Measurements from ENCODE around the gene ATP9B. TPM values are rescaled to one million over a fixed set of nuclear protein-coding genes. Genes with fewer than 3 reads are reported as not detected.

ATP9B gene
- total RNA-seq, 1 experiment from 2014 or later: 17.9 TPM

DNA sequence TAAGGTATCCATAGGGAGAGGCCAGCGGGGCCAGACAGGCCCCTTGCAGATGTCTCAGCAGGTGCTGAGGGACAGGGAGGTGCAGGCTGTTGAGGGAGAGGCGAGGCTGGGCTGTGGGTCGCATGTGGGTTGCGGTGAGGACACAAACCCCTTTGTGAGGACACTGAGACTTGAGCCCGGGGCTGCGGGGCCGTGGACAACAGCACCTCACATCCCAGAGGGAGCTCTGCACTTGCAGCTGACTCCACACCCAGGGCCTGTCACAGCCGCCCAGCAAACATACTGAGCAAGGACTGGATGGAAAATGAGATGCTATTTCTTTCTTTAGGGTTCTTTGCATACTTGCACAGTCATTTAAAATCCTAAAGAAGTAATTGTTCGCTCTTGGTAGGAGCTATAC lies 231.2 kb downstream of the ATP9B start:
- Histone ChIP-seq H3K27me3 (replicated peaks; ENCODE audit: insufficient read depth, low read depth, low read length, poor library complexity) (no peaks in the 10 kb centered on the region), H3K36me3 (ENCODE audit: insufficient read depth, low read length, poor library complexity, severe bottlenecking) (no peaks in the 10 kb centered on the region), H3K4me1 (ENCODE audit: insufficient read depth, low read length, poor library complexity, severe bottlenecking) (no peaks in the 10 kb centered on the region), H3K9me3 (ENCODE audit: low read depth, low read length, poor library complexity, severe bottlenecking) (no peaks in the 10 kb centered on the region), H3K27ac (ENCODE audit: low read depth, low read length, poor library complexity, severe bottlenecking) (no peak overlapping the region), H3K4me3 (ENCODE audit: low read depth, low read length, poor library complexity, severe bottlenecking) (no peak overlapping the region)
- intact Hi-C loops (cut with micrococcal nuclease; ENCODE audit: unreplicated experiment): no loop called here
- POLR2A ChIA-PET (ENCODE audit: low non-redundant PET): no interaction called here
- BruUV-seq (replicated peaks): no TSS peak
- CTCF ChIA-PET: no interaction called here
- no peak for DNase-seq (ENCODE audit: low spot score)
- TF ChIP-seq, protein P1, sequence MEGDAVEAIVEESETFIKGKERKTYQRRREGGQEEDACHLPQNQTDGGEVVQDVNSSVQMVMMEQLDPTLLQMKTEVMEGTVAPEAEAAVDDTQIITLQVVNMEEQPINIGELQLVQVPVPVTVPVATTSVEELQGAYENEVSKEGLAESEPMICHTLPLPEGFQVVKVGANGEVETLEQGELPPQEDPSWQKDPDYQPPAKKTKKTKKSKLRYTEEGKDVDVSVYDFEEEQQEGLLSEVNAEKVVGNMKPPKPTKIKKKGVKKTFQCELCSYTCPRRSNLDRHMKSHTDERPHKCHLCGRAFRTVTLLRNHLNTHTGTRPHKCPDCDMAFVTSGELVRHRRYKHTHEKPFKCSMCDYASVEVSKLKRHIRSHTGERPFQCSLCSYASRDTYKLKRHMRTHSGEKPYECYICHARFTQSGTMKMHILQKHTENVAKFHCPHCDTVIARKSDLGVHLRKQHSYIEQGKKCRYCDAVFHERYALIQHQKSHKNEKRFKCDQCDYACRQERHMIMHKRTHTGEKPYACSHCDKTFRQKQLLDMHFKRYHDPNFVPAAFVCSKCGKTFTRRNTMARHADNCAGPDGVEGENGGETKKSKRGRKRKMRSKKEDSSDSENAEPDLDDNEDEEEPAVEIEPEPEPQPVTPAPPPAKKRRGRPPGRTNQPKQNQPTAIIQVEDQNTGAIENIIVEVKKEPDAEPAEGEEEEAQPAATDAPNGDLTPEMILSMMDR (conservative IDR thresholded peaks at IDR 0.05; ENCODE audit: low read depth, low read length): no peak
- no peak for TF ChIP-seq EZH2 (IDR thresholded peaks at IDR 0.05; ENCODE audit: borderline replicate concordance, low read depth, low read length, poor library complexity, severe bottlenecking)

DNA sequence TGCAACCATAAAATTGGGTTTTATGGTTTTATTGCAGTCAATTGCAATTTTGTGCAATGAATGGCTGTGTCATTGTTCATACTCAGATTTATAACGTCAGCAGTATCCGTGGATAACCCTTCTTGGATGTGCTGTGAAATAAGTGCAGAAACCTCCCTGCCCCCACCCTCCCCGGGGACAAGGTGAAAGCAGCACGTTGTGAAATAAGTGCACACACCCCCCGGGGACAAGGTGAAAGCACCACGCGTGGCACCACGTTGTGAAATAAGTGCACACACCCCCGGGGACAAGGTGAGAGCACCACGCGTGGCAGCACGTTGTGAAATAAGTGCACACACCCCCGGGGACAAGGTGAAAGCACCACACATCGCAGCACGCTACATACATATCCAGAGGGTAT lies 232.9 kb downstream of the ATP9B start:
- TF ChIP-seq, protein P1 (conservative IDR thresholded peaks at IDR 0.05; ENCODE audit: low read depth, low read length): no peak
- no peak for TF ChIP-seq EZH2 (IDR thresholded peaks at IDR 0.05; ENCODE audit: borderline replicate concordance, low read depth, low read length, poor library complexity, severe bottlenecking)
- H3K4me3 ChIP-seq (ENCODE audit: low read depth, low read length, poor library complexity, severe bottlenecking): no peak overlapping the region
- intact Hi-C loops (cut with micrococcal nuclease; ENCODE audit: unreplicated experiment): no loop called here
- no peak for DNase-seq (ENCODE audit: low spot score)
- POLR2A ChIA-PET (ENCODE audit: low non-redundant PET): no interaction called here
- no peaks in the 10 kb centered on the region for H3K9me3 ChIP-seq (ENCODE audit: low read depth, low read length, poor library complexity, severe bottlenecking)
- BruUV-seq (replicated peaks): no TSS peak
- CTCF ChIA-PET: no interaction called here
- no peaks in the 10 kb centered on the region for H3K27me3 ChIP-seq (replicated peaks; ENCODE audit: insufficient read depth, low read depth, low read length, poor library complexity)
- no peaks in the 10 kb centered on the region for H3K36me3 ChIP-seq (ENCODE audit: insufficient read depth, low read length, poor library complexity, severe bottlenecking)
- H3K4me1 ChIP-seq (ENCODE audit: insufficient read depth, low read length, poor library complexity, severe bottlenecking): no peaks in the 10 kb centered on the region
- no peak overlapping the region for H3K27ac ChIP-seq (ENCODE audit: low read depth, low read length, poor library complexity, severe bottlenecking)

DNA sequence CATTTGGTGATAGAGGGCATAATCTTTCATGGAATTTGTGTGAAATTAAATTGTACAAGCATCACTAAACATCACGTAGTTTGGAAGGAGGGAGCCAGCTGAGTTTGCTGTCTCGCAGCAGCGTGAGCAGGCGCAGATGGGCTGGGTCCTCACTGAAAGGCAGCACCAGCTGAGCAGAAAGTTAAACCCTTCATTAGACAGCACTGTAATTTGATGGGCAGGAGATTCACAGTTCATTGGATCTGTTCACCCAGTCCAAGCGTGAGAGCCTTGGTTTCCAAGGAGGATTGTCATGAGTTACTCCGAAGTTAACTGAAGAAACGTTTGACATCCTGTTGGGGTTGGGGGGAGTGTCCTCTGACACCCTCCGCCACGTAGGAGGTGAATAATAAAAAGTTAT lies 236.7 kb downstream of the ATP9B start:
- intact Hi-C loops (cut with micrococcal nuclease; ENCODE audit: unreplicated experiment): no loop called here

More for the DNA sequence above, 236.7 kb downstream of the ATP9B start:
- H3K36me3 ChIP-seq (ENCODE audit: insufficient read depth, low read length, poor library complexity, severe bottlenecking): no peaks in the 10 kb centered on the region
- no peaks in the 10 kb centered on the region for H3K9me3 ChIP-seq (ENCODE audit: low read depth, low read length, poor library complexity, severe bottlenecking)
- H3K27me3 ChIP-seq (replicated peaks; ENCODE audit: insufficient read depth, low read depth, low read length, poor library complexity): no peaks in the 10 kb centered on the region
- no peak for DNase-seq (ENCODE audit: low spot score)
- no peak for TF ChIP-seq EZH2 (IDR thresholded peaks at IDR 0.05; ENCODE audit: borderline replicate concordance, low read depth, low read length, poor library complexity, severe bottlenecking)
- TF ChIP-seq, protein P1 (conservative IDR thresholded peaks at IDR 0.05; ENCODE audit: low read depth, low read length): no peak
- ChIA-PET POLR2A (ENCODE audit: low non-redundant PET) (no interaction called here), CTCF (no interaction called here)
- H3K4me1 ChIP-seq (ENCODE audit: insufficient read depth, low read length, poor library complexity, severe bottlenecking): no peaks in the 10 kb centered on the region
- no peak overlapping the region for H3K4me3 ChIP-seq (ENCODE audit: low read depth, low read length, poor library complexity, severe bottlenecking)
- no peak overlapping the region for H3K27ac ChIP-seq (ENCODE audit: low read depth, low read length, poor library complexity, severe bottlenecking)
- no TSS peak for BruUV-seq (replicated peaks)

Data from A673 (cell line).